Activated CD4-positive, alpha-beta T cell treated with anti-CD3 and anti-CD28 coated beads, Interleukin-2, amount 50 U/mL, for 4 hours (primary cell): Measurements from ENCODE around the gene ZDHHC4.

Experiments
- DNase-seq, 2 experiments: peaks; one replicate each; pipeline ENCODE4 v3.0.0-alpha.2; 2020

The ZDHHC4 gene

DNA sequence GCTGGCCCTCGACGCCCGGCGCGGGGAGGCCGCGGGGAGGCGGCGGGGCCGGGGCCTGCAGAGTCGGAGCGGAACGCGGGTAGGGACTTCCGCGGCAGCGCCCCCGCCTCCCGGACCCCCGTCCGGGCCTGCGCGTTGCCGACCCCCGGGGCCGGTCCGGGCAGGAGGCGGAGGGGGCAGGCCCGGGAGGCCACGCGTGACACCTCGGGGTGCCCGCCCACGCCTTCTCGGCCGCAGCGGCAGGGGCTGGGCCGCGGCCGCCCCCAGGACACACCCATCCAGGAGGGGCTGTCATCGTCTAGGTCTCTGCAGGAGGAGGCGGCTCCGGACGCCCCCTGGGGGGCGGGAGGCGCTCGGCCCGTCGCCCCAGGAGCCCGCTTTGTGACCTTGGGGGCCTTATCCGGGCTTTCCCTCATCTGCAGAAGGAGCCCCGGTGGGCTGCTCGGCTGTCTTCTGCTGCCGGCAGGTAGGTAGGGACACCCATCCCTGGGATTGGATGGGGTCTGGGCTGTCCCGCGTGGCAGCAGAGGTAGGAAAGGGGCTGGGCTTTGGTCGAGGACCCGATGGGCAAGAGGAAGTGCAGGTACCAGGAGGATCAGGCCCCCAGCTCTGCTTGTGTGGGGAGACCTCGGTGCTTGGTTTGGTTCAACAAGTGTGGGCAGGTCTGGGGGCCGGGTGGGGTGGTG lies 60.4 kb downstream of the ZDHHC4 start:
- peak; percentile 25 to 41 for DNase-seq
